Mesothelial cell of epicardium (in vitro differentiated cells): ENCODE measurements around the gene TAS1R2. TPM values are rescaled to one million over a fixed set of nuclear protein-coding genes. Genes with fewer than 3 reads are reported as not detected.

Source experiments
- DNase-seq, 2 experiments: peaks; one replicate each; pipeline ENCODE4 v3.0.0; 2021; ENCODE audit warnings: low spot score in 2 of 2; ENCODE audit not compliant: unreplicated experiment in 2 of 2
- H3K27ac Mint-ChIP-seq: 2 replicates; pipeline ENCODE4 v1.8.0; 2021; ENCODE audit warnings: mixed read lengths
- H3K27me3 Mint-ChIP-seq: 2 replicates; pipeline ENCODE4 v1.8.0; 2021; ENCODE audit warnings: low read depth, mixed read lengths
- H3K36me3 Mint-ChIP-seq: 2 replicates; pipeline ENCODE4 v1.8.0; 2021; ENCODE audit warnings: mixed read lengths
- H3K4me1 Mint-ChIP-seq: 2 replicates; pipeline ENCODE4 v1.8.0; 2021; ENCODE audit warnings: mixed read lengths
- H3K4me3 Mint-ChIP-seq: 2 replicates; pipeline ENCODE4 v1.8.0; 2021; ENCODE audit warnings: mild to moderate bottlenecking, moderate library complexity, mixed read lengths
- H3K9me3 Mint-ChIP-seq: 2 replicates; pipeline ENCODE4 v1.8.0; 2021; ENCODE audit warnings: mixed read lengths
- total RNA-seq: library from RNA; stranded (reverse); gene quantifications from 3 replicates; pipeline ENCODE4 v1.2.1, GENCODE V29; 2021
- TF ChIP-seq, protein P1 (sequence below): fragments of 200-600 bp; sonication (generic); IDR thresholded peaks from one replicate; pipeline ENCODE4 v1.5.0; 2021; ENCODE audit warnings: antibody characterized with exemption; ENCODE audit not compliant: unreplicated experiment

TAS1R2 gene
- total RNA-seq, result not detected in 3 replicates

GRCh38 chr1:18859560-18859959 lies at the start of gene TAS1R2:
TAS1R2 (minus strand) TSS chr1:18859660; CDS start chr1:18859660, 0 bp downstream.
- DNase-seq, result no peak
- Mint-ChIP-seq H3K27ac (no peak within 1 kb of the TSS), H3K9me3 (no peaks in the 10 kb centered on the region), H3K36me3 (no peaks in the 10 kb centered on the region), H3K4me1 (no peaks in the 10 kb centered on the region), H3K4me3 (no peak within 1 kb of the TSS), H3K27me3 (peaks cover 16% of the 10 kb centered on the region)
- TF ChIP-seq, protein P1, sequence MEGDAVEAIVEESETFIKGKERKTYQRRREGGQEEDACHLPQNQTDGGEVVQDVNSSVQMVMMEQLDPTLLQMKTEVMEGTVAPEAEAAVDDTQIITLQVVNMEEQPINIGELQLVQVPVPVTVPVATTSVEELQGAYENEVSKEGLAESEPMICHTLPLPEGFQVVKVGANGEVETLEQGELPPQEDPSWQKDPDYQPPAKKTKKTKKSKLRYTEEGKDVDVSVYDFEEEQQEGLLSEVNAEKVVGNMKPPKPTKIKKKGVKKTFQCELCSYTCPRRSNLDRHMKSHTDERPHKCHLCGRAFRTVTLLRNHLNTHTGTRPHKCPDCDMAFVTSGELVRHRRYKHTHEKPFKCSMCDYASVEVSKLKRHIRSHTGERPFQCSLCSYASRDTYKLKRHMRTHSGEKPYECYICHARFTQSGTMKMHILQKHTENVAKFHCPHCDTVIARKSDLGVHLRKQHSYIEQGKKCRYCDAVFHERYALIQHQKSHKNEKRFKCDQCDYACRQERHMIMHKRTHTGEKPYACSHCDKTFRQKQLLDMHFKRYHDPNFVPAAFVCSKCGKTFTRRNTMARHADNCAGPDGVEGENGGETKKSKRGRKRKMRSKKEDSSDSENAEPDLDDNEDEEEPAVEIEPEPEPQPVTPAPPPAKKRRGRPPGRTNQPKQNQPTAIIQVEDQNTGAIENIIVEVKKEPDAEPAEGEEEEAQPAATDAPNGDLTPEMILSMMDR, result no peak

- TF ChIP-seq, protein P1, result no peak
- Mint-ChIP-seq H3K9me3 (no peaks in the 10 kb centered on the region), H3K4me3 (no peak overlapping the region), H3K27ac (no peak overlapping the region), H3K27me3 (no peaks in the 10 kb centered on the region), H3K36me3 (peaks cover 10% of the 10 kb centered on the region), H3K4me1 (peaks cover 10% of the 10 kb centered on the region)
- no peak for DNase-seq
Observed at GRCh38 chr1:18907917-18908845, 48.7 kb upstream of the TAS1R2 start.

DNA sequence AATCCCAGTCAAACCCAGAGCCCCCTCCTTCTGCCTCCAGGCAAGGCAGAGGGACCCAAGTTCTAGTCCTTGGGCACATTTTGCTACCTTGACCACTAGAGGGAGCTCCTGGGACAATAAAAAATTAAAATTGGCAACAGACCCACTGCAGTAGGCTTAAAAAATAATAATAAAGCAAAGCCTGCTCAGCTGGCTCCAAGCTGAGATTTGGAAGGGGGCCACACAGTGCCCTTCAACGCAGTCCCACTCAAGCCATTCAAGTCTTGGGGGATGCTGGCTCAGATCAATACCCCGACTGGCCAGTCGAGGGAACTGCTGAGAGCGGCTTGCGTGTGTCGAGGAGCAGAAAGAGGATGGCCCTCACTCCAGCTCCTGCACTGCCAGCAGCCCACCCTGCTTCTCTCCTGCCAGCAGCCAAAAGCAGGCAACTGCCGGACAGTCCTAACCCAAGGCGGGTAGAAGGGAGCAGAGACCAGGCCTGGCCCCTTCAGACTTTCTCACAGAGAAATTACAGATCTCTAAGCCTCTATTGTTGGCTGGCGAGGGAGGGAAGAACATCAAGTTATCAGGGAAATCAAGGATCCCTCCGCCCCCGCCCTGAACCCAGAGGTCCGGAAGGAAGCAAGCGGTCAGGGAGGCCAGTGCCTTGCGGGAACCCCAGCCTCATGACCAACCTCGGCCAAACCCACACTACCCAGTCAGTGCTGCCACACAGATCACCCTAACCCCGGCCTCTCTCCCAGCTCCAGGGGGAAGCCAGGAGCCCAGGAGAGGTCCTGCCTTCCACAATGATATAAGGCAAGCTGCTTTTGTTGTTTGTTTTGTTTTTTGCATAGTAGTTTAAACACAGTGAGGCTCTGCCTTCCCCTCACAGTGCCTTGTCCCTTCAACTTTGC lies 47.8 kb upstream of the TAS1R2 start:
- Mint-ChIP-seq H3K27ac (no peak overlapping the region), H3K4me1 (peaks cover 10% of the 10 kb centered on the region), H3K36me3 (peaks cover 10% of the 10 kb centered on the region), H3K4me3 (no peak overlapping the region), H3K27me3 (no peaks in the 10 kb centered on the region), H3K9me3 (no peaks in the 10 kb centered on the region)
- TF ChIP-seq, protein P1, result peak; percentile 93
- peak in 1 of 2 experiments; percentile 67 for DNase-seq

DNA sequence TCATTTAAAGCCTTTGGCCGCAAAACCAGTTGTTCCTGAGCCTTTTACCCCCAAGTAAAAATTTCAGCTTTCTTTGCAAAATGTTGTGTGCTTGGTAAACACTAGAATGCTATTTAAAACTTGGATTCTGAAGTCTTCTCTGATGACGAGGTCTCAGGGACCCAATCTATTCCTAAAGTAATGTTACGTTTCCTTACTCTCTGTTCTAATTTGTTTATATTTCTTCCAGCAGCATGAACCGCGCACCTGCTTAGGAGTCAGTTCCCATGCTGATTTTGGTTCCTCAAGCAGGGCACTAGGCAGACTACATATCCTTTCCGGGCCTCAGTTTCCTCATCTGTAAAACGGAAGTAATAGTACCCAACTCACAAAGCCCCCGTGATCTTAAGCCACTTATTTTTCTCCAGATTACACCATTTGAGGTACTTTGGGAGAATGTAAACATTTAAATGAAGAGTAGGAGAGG lies 43.9 kb upstream of the TAS1R2 start:
- Mint-ChIP-seq H3K4me3 (peak overlapping the region; percentile 97), H3K4me1 (peaks cover 17% of the 10 kb centered on the region), H3K9me3 (no peaks in the 10 kb centered on the region), H3K27me3 (no peaks in the 10 kb centered on the region), H3K36me3 (no peaks in the 10 kb centered on the region), H3K27ac (peak overlapping the region; percentile 99)
- DNase-seq, result no peak
- TF ChIP-seq, protein P1, result no peak

DNA sequence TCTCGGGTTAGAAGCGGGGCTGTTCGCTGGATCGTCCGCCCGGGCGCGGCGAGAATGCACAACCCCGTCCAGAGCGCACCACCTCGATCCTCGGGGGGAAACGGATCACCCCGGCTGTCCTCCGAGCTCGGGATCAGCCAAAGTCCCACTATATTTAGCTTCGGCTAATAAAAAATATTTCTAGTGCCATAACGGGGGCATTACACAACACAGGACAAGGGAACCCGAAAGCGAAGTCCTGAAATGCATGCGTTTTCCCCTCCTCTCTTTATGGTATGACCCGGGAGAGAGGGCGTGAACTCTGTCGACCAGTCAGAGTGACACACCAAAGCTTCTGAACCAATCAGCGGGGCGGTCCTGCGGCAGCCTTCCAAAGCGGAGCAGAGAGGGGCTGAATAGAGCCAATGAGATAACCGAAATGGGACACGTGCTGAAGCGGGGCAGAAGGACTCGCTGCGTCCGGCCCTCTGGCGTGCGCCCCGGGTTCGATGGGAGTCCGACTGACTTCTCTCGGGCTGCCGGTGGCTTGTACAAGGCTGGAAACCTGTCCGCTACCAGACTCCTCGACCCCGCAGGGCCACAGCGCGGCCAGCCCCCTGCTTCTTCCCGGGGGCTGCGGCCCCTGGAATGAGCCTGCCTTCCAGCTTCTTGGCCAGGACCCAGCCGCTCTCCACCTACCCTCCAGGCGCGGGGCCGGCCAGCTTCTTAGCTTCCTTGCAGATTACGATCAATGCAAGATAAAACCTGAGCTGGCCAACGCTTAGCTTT lies 43.2 kb upstream of the TAS1R2 start, which contains the start of gene ALDH4A1:
TSS of gene ALDH4A1 (minus strand) at position 33 of the 768 bp plus-strand sequence. CDS start at position 1, 32 bp downstream.
- TF ChIP-seq, protein P1, result no peak
- H3K9me3 Mint-ChIP-seq, result no peaks in the 10 kb centered on the region
- H3K36me3 Mint-ChIP-seq, result no peaks in the 10 kb centered on the region
- DNase-seq, result peak; percentile 88 to 91
- H3K27ac Mint-ChIP-seq, result peak within 1 kb of the TSS; percentile 99
- H3K27me3 Mint-ChIP-seq, result no peaks in the 10 kb centered on the region
- H3K4me1 Mint-ChIP-seq, result peaks cover 17% of the 10 kb centered on the region
- H3K4me3 Mint-ChIP-seq, result peak within 1 kb of the TSS; percentile 97
